ENCODE results near the gene OGFOD2.

OGFOD2 gene

GRCh38 chr12:122988036-122988435 lies 13.0 kb downstream of the OGFOD2 start:
- in situ Hi-C loops (cut with MboI; ENCODE audit: low sequenced_read_pairs): no loop called here

GRCh38 chr12:122988612-122989212 lies 13.7 kb downstream of the OGFOD2 start:
- in situ Hi-C loops (cut with MboI; ENCODE audit: low sequenced_read_pairs): no loop called here

GRCh38 chr12:122989225-122989839 lies 14.3 kb downstream of the OGFOD2 start:
- in situ Hi-C loops (cut with MboI; ENCODE audit: low sequenced_read_pairs): no loop called here

GRCh38 chr12:122989874-122990419 lies 14.9 kb downstream of the OGFOD2 start:
- in situ Hi-C loops (cut with MboI; ENCODE audit: low sequenced_read_pairs): no loop called here

GRCh38 chr12:122990561-122990960 lies 15.5 kb downstream of the OGFOD2 start:
- in situ Hi-C loops (cut with MboI; ENCODE audit: low sequenced_read_pairs): no loop called here

- in situ Hi-C loops (cut with MboI; ENCODE audit: low sequenced_read_pairs): no loop called here
Observed at GRCh38 chr12:122990961-122991622, 16.0 kb downstream of the OGFOD2 start.

- in situ Hi-C loops (cut with MboI; ENCODE audit: low sequenced_read_pairs): no loop called here
Observed at GRCh38 chr12:122991623-122992275, 16.7 kb downstream of the OGFOD2 start.

GRCh38 chr12:122992386-122992785 lies 17.3 kb downstream of the OGFOD2 start:
- in situ Hi-C loops (cut with MboI; ENCODE audit: low sequenced_read_pairs): no loop called here

GRCh38 chr12:122994140-122994675 lies 19.2 kb downstream of the OGFOD2 start:
- in situ Hi-C loops (cut with MboI; ENCODE audit: low sequenced_read_pairs): no loop called here

- in situ Hi-C loops (cut with MboI; ENCODE audit: low sequenced_read_pairs): no loop called here
Observed at GRCh38 chr12:122994781-122995502, 19.9 kb downstream of the OGFOD2 start.

- in situ Hi-C loops (cut with MboI; ENCODE audit: low sequenced_read_pairs): no loop called here
Observed at GRCh38 chr12:122995503-122996187, 20.6 kb downstream of the OGFOD2 start.

GRCh38 chr12:122996188-122996601 lies 21.2 kb downstream of the OGFOD2 start:
- in situ Hi-C loops (cut with MboI; ENCODE audit: low sequenced_read_pairs): no loop called here

- in situ Hi-C loops (cut with MboI; ENCODE audit: low sequenced_read_pairs): no loop called here
Observed at GRCh38 chr12:122996621-122997342, 21.7 kb downstream of the OGFOD2 start.

GRCh38 chr12:122997343-122998250 lies 22.6 kb downstream of the OGFOD2 start:
- in situ Hi-C loops (cut with MboI; ENCODE audit: low sequenced_read_pairs): no loop called here

GRCh38 chr12:122998316-122998715 lies 23.3 kb downstream of the OGFOD2 start:
- in situ Hi-C loops (cut with MboI; ENCODE audit: low sequenced_read_pairs): no loop called here

GRCh38 chr12:122999196-122999946 lies 24.3 kb downstream of the OGFOD2 start:
- in situ Hi-C loops (cut with MboI; ENCODE audit: low sequenced_read_pairs): no loop called here

GRCh38 chr12:122999986-123000420 lies 25.0 kb downstream of the OGFOD2 start:
- in situ Hi-C loops (cut with MboI; ENCODE audit: low sequenced_read_pairs): no loop called here

GRCh38 chr12:123000578-123000977 lies 25.5 kb downstream of the OGFOD2 start:
- in situ Hi-C loops (cut with MboI; ENCODE audit: low sequenced_read_pairs): no loop called here

Measured in hTERT RPE-1 (cell line).